Measurements from ENCODE around the gene CAPN11.
"Not testable (repeated sequence)": the region's sequence is repeated elsewhere in the genome, so short reads cannot be mapped to it uniquely, and the experiment has no call there.

CAPN11 gene

GRCh38 chr6:44131892-44132291, 26.7 kb upstream of the CAPN11 start:
- DNase-seq (ENCODE audit: low read depth), result no peak

GRCh38 chr6:44132476-44132875, 26.1 kb upstream of the CAPN11 start:
- no peak for DNase-seq (ENCODE audit: low read depth)

- DNase-seq (ENCODE audit: low read depth), result peak; percentile 50
These were observed 25.4 kb upstream of the CAPN11 start for GRCh38 chr6:44133003-44133931.

- DNase-seq (ENCODE audit: low read depth), result no peak
These were observed 24.5 kb upstream of the CAPN11 start for GRCh38 chr6:44133981-44134711.

- no peak for DNase-seq (ENCODE audit: low read depth)
These were observed 23.4 kb upstream of the CAPN11 start for GRCh38 chr6:44135173-44135758.

GRCh38 chr6:44135875-44136274, 22.7 kb upstream of the CAPN11 start:
- DNase-seq (ENCODE audit: low read depth), result no peak

- no peak for DNase-seq (ENCODE audit: low read depth)
These were observed 19.8 kb upstream of the CAPN11 start for GRCh38 chr6:44138717-44139350.

GRCh38 chr6:44139351-44139743, 19.3 kb upstream of the CAPN11 start:
- DNase-seq (ENCODE audit: low read depth), result no peak

- DNase-seq (ENCODE audit: low read depth), result no peak
These were observed 15.8 kb upstream of the CAPN11 start for GRCh38 chr6:44142835-44143234.

- no peak for DNase-seq (ENCODE audit: low read depth)
These were observed 14.9 kb upstream of the CAPN11 start for GRCh38 chr6:44143731-44144130.

- not testable (repeated sequence) for DNase-seq (ENCODE audit: low read depth)
These were observed 14.1 kb upstream of the CAPN11 start for GRCh38 chr6:44144536-44144935.

GRCh38 chr6:44145839-44146238, 12.8 kb upstream of the CAPN11 start:
- DNase-seq (ENCODE audit: low read depth), result no peak

GRCh38 chr6:44146685-44147084, 11.9 kb upstream of the CAPN11 start:
- no peak for DNase-seq (ENCODE audit: low read depth)

GRCh38 chr6:44147256-44147655, 11.4 kb upstream of the CAPN11 start:
- DNase-seq (ENCODE audit: low read depth), result no peak

GRCh38 chr6:44148306-44148705, 10.3 kb upstream of the CAPN11 start:
- no peak for DNase-seq (ENCODE audit: low read depth)

GRCh38 chr6:44149369-44150012, 9.1 kb upstream of the CAPN11 start:
- DNase-seq (ENCODE audit: low read depth), result no peak

- no peak for DNase-seq (ENCODE audit: low read depth)
These were observed 8.2 kb upstream of the CAPN11 start for GRCh38 chr6:44150317-44150917.

GRCh38 chr6:44151348-44152108, 7.1 kb upstream of the CAPN11 start:
- peak; percentile 47 for DNase-seq (ENCODE audit: low read depth)

GRCh38 chr6:44152109-44152461, 6.5 kb upstream of the CAPN11 start:
- no peak for DNase-seq (ENCODE audit: low read depth)

- DNase-seq (ENCODE audit: low read depth), result no peak
These were observed 6.1 kb upstream of the CAPN11 start for GRCh38 chr6:44152533-44152932.

- DNase-seq (ENCODE audit: low read depth), result no peak
These were observed 4.6 kb upstream of the CAPN11 start for GRCh38 chr6:44154067-44154466.

Measured in fibroblast of gingiva (primary cell).